Nephron (organoid): Measurements from ENCODE around the gene PPP1R3E.
"Not testable (repeated sequence)": the region's sequence is repeated elsewhere in the genome, so short reads cannot be mapped to it uniquely, and the experiment has no call there.

Experiments
- H3K27ac Mint-ChIP-seq, 3 experiments: 2 replicates each; pipeline ENCODE4 v1.8.0; 2020; ENCODE audit warnings: mixed read lengths in 3 of 3, mild to moderate bottlenecking in 2 of 3, moderate library complexity in 1 of 3
- H3K27me3 Mint-ChIP-seq: 2 replicates; pipeline ENCODE4 v1.8.0; 2021; ENCODE audit warnings: low read depth, mild to moderate bottlenecking, moderate library complexity, mixed read lengths
- H3K36me3 Mint-ChIP-seq: 2 replicates; pipeline ENCODE4 v1.8.0; 2020; ENCODE audit warnings: low read depth, mixed read lengths
- H3K4me1 Mint-ChIP-seq: 2 replicates; pipeline ENCODE4 v1.8.0; 2020; ENCODE audit warnings: mixed read lengths
- H3K4me3 Mint-ChIP-seq, 3 experiments: 2 replicates each; pipeline ENCODE4 v1.8.0; 2020; ENCODE audit warnings: mild to moderate bottlenecking in 3 of 3, mixed read lengths in 3 of 3, moderate library complexity in 2 of 3
- H3K9me3 Mint-ChIP-seq: 2 replicates; pipeline ENCODE4 v1.8.0; 2020; ENCODE audit warnings: mixed read lengths
- TF ChIP-seq, protein P1 (sequence below), 3 experiments: fragments of 200-600 bp; sonication (generic); IDR thresholded peaks; one replicate each; pipeline ENCODE4 v1.5.0; 2021; ENCODE audit warnings: antibody characterized with exemption in 3 of 3; ENCODE audit not compliant: unreplicated experiment in 3 of 3

The PPP1R3E gene

GRCh38 chr14:23281247-23281646 lies 21.4 kb downstream of the PPP1R3E start:
- Mint-ChIP-seq H3K27me3 (no peaks in the 10 kb centered on the region), H3K9me3 (no peaks in the 10 kb centered on the region)
- TF ChIP-seq, protein P1, sequence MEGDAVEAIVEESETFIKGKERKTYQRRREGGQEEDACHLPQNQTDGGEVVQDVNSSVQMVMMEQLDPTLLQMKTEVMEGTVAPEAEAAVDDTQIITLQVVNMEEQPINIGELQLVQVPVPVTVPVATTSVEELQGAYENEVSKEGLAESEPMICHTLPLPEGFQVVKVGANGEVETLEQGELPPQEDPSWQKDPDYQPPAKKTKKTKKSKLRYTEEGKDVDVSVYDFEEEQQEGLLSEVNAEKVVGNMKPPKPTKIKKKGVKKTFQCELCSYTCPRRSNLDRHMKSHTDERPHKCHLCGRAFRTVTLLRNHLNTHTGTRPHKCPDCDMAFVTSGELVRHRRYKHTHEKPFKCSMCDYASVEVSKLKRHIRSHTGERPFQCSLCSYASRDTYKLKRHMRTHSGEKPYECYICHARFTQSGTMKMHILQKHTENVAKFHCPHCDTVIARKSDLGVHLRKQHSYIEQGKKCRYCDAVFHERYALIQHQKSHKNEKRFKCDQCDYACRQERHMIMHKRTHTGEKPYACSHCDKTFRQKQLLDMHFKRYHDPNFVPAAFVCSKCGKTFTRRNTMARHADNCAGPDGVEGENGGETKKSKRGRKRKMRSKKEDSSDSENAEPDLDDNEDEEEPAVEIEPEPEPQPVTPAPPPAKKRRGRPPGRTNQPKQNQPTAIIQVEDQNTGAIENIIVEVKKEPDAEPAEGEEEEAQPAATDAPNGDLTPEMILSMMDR (IDR thresholded peaks at IDR 0.05; ENCODE audit: unreplicated experiment in 3 of 3), result no peak

GRCh38 chr14:23277928-23278327 lies 24.7 kb downstream of the PPP1R3E start:
- H3K27ac Mint-ChIP-seq, H3K4me1 Mint-ChIP-seq, H3K4me3 Mint-ChIP-seq: not testable (repeated sequence)

More at GRCh38 chr14:23281247-23281646, 21.4 kb downstream of the PPP1R3E start:
- Mint-ChIP-seq H3K4me3 (no peak overlapping the region), H3K36me3 (peaks cover 9% of the 10 kb centered on the region), H3K4me1 (peaks cover 25% of the 10 kb centered on the region), H3K27ac (peak overlapping the region in 1 of 3 experiments; percentile 22)

DNA sequence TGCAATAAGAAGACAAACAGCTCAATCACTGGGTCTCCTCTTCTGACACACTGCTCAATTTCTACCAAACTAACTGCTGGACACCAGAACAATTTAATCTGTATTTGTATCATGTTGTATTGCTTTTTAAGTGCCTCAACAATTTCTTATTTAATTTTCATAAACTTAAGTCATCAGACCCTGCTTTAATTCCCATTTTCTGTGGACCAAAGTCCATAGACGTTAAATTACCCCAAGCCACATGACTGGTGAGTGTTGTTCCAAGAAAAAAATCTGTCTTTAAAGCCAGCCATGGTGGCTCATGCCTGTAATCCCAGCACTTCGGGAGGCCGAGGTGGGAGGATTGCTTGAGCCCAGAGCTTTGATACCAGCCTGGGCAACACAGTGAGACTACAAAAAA lies 25.5 kb downstream of the PPP1R3E start:
- Mint-ChIP-seq H3K4me1 (no peaks in the 10 kb centered on the region), H3K9me3 (no peaks in the 10 kb centered on the region), H3K27ac (no peak overlapping the region), H3K36me3 (peaks cover 30% of the 10 kb centered on the region), H3K4me3 (no peak overlapping the region), H3K27me3 (no peaks in the 10 kb centered on the region)
- TF ChIP-seq, protein P1 (IDR thresholded peaks at IDR 0.05; ENCODE audit: unreplicated experiment in 3 of 3), result no peak

More at GRCh38 chr14:23277928-23278327, 24.7 kb downstream of the PPP1R3E start:
- H3K36me3 Mint-ChIP-seq, result peaks cover 30% of the 10 kb centered on the region
- not testable (repeated sequence) for H3K9me3 Mint-ChIP-seq, H3K27me3 Mint-ChIP-seq

GRCh38 chr14:23275412-23275811 lies 27.2 kb downstream of the PPP1R3E start:
- Mint-ChIP-seq H3K27me3 (no peaks in the 10 kb centered on the region), H3K4me1 (no peaks in the 10 kb centered on the region), H3K36me3 (peaks cover 30% of the 10 kb centered on the region), H3K9me3 (no peaks in the 10 kb centered on the region), H3K4me3 (no peak overlapping the region), H3K27ac (no peak overlapping the region)
- TF ChIP-seq, protein P1 (IDR thresholded peaks at IDR 0.05; ENCODE audit: unreplicated experiment in 3 of 3), result no peak

DNA sequence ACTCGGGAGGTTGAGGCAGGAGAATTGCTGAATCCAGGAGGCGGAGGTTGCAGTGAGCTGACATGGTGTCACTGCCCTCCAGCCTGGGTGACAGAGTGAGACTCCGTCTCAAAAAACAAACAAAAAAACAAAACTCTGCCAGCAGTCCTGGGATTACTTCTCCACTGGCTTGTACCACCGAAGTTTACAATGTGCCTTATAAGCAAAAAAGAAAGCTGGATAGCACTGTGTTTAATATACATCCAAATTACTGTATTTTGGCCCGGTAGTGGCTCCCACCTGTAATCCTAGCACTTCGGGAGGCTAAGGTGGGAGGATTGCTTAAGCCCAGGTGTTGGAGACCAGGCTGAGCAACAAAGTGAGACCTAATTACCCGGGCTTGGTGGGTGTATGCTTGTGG lies 33.5 kb downstream of the PPP1R3E start:
- Mint-ChIP-seq H3K9me3 (no peaks in the 10 kb centered on the region), H3K4me1 (no peaks in the 10 kb centered on the region), H3K27me3 (no peaks in the 10 kb centered on the region), H3K4me3 (no peak overlapping the region), H3K36me3 (no peaks in the 10 kb centered on the region), H3K27ac (no peak overlapping the region)
- TF ChIP-seq, protein P1 (IDR thresholded peaks at IDR 0.05; ENCODE audit: unreplicated experiment in 3 of 3), result no peak

- not testable (repeated sequence) for H3K36me3 Mint-ChIP-seq, H3K27me3 Mint-ChIP-seq, H3K9me3 Mint-ChIP-seq, H3K4me3 Mint-ChIP-seq, H3K4me1 Mint-ChIP-seq
- H3K27ac Mint-ChIP-seq, result peak overlapping the region; percentile 2 to 89 (median 36)
Observed at GRCh38 chr14:23260849-23261248, 41.8 kb downstream of the PPP1R3E start.

DNA sequence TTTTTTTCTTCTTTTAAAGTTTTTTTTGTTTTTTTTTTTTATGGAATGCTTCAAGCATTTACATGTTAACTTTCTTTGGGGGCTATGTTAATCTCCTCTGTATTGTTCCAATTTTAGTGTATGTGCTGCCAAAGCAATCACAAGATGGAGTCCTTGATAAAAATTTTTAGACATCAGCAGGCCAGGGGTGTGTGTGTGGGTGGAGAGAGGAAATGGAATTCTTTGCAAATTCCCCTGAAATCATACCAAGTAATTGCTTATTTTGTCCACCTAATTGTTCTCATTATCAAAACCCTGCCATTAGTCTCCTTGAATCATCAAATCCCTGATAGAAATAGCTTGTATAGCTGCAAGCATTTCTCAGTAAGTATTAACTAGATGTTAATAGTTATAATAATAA lies 43.2 kb downstream of the PPP1R3E start:
- TF ChIP-seq, protein P1 (IDR thresholded peaks at IDR 0.05; ENCODE audit: unreplicated experiment in 3 of 3), result no peak
- H3K4me3 Mint-ChIP-seq, result no peak overlapping the region
- H3K4me1 Mint-ChIP-seq, result peaks cover 5% of the 10 kb centered on the region
- no peaks in the 10 kb centered on the region for H3K36me3 Mint-ChIP-seq
- peak overlapping the region; percentile 14 to 79 (median 20) for H3K27ac Mint-ChIP-seq
- H3K27me3 Mint-ChIP-seq, result peaks cover 4% of the 10 kb centered on the region
- H3K9me3 Mint-ChIP-seq, result no peaks in the 10 kb centered on the region
